ENCODE results near the gene SLC5A10. TPM values are rescaled to one million over a fixed set of nuclear protein-coding genes. Genes with fewer than 3 reads are reported as not detected.

Gene SLC5A10
- total RNA-seq, 4 donors from 2014 or later = not detected

- TF ChIP-seq POLR2AphosphoS5 (IDR thresholded peaks at IDR 0.05) (no peak), EP300 (IDR thresholded peaks at IDR 0.05) (no peak)
- Histone ChIP-seq H3K27ac (replicated peaks in 1 of 4) (no peak overlapping the region), H3K9me3 (no peaks in the 10 kb centered on the region), H3K4me3 (no peak overlapping the region), H3K4me1 (no peaks in the 10 kb centered on the region), H3K27me3 (no peaks in the 10 kb centered on the region), H3K36me3 (peaks cover 0 to 3% (median 0%) of the 10 kb centered on the region in 4 donors)
- intact Hi-C loops (cut with DNase I) = no loop called here
- DNase-seq (ENCODE audit: extremely low spot score) = no peak
- WGBS = 93% methylated on average over 8 of the region's 8 CpGs
These were observed 64.3 kb downstream of the SLC5A10 start for GRCh38 chr17:19016297-19016696.

- Histone ChIP-seq H3K9me3 (no peaks in the 10 kb centered on the region), H3K27ac (replicated peaks in 1 of 4) (no peak overlapping the region), H3K4me1 (no peaks in the 10 kb centered on the region), H3K4me3 (no peak overlapping the region), H3K27me3 (no peaks in the 10 kb centered on the region), H3K36me3 (peaks cover 0 to 3% (median 0%) of the 10 kb centered on the region in 4 donors)
- no peak for DNase-seq (ENCODE audit: extremely low spot score)
- intact Hi-C loops (cut with DNase I) = no loop called here
- TF ChIP-seq POLR2AphosphoS5 (IDR thresholded peaks at IDR 0.05) = no peak
- TF ChIP-seq EP300 (IDR thresholded peaks at IDR 0.05) = no peak
- no peak for TF ChIP-seq POLR2A (IDR thresholded peaks at IDR 0.05; ENCODE audit: low read depth)
- no peak for TF ChIP-seq CTCF (IDR thresholded peaks at IDR 0.05)
- 93% methylated on average over 3 of the region's 7 CpGs for WGBS
These were observed 64.9 kb downstream of the SLC5A10 start for GRCh38 chr17:19016881-19017280.

- no peak for DNase-seq (ENCODE audit: extremely low spot score)
- intact Hi-C loops (cut with DNase I) = no loop called here
- H3K27me3 ChIP-seq = no peaks in the 10 kb centered on the region
- TF ChIP-seq POLR2AphosphoS5 (IDR thresholded peaks at IDR 0.05) (no peak), EP300 (IDR thresholded peaks at IDR 0.05) (no peak), POLR2A (IDR thresholded peaks at IDR 0.05; ENCODE audit: low read depth) (no peak), CTCF (IDR thresholded peaks at IDR 0.05) (no peak)
- H3K36me3 ChIP-seq = peaks cover 0 to 3% (median 0%) of the 10 kb centered on the region in 4 donors
- H3K27ac ChIP-seq (replicated peaks in 1 of 4) = no peak overlapping the region
- no peak overlapping the region for H3K4me3 ChIP-seq
- H3K4me1 ChIP-seq = no peaks in the 10 kb centered on the region
- WGBS = 82% methylated on average over 11 of the region's 12 CpGs
- H3K9me3 ChIP-seq = no peaks in the 10 kb centered on the region
These were observed 65.4 kb downstream of the SLC5A10 start for GRCh38 chr17:19017401-19017800.

DNA sequence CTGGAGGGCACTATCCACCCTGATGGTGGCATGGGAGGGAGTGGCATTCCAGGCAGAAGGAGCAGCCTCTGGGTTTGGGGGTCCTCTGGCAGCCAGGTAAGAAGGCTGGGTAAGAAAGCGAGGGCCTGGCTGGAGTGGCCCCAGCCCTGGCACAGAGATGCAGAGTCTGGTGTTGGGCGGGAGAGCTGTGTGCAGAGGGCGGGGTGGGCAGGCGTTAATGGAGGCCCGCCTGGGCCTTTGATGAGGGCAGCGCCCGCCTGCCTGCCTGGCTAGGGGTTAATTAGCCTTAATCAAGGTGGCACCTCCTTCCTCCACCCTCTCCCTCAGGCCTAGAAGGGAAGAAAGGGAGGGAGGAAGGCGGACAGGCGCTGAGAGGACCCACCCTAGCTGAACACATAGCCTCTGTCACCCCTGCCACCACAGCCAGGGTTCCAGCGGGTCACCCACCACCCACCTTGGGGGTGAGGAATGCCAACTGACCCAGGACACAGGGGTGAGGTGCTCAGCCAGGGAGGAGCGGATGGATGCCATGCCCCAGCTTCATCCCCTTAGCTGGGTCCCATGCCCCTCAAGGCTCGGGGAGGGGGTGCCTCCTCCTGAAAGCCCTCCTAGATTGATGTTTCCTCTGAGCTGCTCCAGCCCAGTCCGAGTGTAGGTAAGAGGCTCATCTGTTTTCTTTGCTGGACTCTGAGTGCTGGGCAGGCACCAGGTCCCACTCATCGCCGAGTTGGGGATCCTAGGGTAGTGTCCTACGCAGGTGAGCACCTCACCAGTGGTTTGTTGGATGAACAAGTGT lies 66.0 kb downstream of the SLC5A10 start:
- Histone ChIP-seq H3K9me3 (no peaks in the 10 kb centered on the region), H3K4me1 (no peaks in the 10 kb centered on the region), H3K4me3 (no peak overlapping the region), H3K27ac (replicated peaks in 1 of 4) (no peak overlapping the region), H3K27me3 (no peaks in the 10 kb centered on the region), H3K36me3 (peaks cover 0 to 3% (median 0%) of the 10 kb centered on the region in 4 donors)
- intact Hi-C loops (cut with DNase I) = no loop called here
- no peak for TF ChIP-seq POLR2A (IDR thresholded peaks at IDR 0.05; ENCODE audit: low read depth)
- TF ChIP-seq POLR2AphosphoS5 (IDR thresholded peaks at IDR 0.05) = no peak
- no peak for TF ChIP-seq EP300 (IDR thresholded peaks at IDR 0.05)
- no peak for TF ChIP-seq CTCF (IDR thresholded peaks at IDR 0.05)
- DNase-seq (ENCODE audit: extremely low spot score) = no peak
- 93% methylated on average over 11 of the region's 16 CpGs for WGBS

DNA sequence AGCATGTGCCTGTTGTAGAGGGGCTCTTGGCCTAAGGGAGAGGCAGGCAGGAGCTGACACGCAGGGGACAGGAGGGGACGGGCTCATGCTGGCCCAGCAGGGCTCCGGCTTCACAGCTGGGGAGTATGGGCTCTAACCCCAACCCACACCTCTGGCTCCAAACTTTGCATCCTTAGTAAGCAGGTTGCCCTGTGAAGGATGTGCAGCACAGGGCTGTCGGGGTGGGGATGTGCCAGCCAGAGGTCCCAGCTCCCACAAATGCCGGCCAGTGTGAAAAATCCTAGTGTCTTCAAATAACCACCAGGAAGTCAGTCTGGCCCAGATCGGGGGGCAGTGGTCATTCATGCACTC lies 66.6 kb downstream of the SLC5A10 start:
- Histone ChIP-seq H3K27me3 (no peaks in the 10 kb centered on the region), H3K4me3 (no peak overlapping the region), H3K9me3 (no peaks in the 10 kb centered on the region), H3K27ac (replicated peaks in 1 of 4) (no peak overlapping the region), H3K36me3 (peaks cover 0 to 3% (median 0%) of the 10 kb centered on the region in 4 donors), H3K4me1 (no peaks in the 10 kb centered on the region)
- 63% methylated on average over 2 of the region's 6 CpGs for WGBS
- intact Hi-C loops (cut with DNase I) = no loop called here
- TF ChIP-seq EP300 (IDR thresholded peaks at IDR 0.05) (no peak), CTCF (IDR thresholded peaks at IDR 0.05) (no peak), POLR2A (IDR thresholded peaks at IDR 0.05; ENCODE audit: low read depth) (no peak), POLR2AphosphoS5 (IDR thresholded peaks at IDR 0.05) (no peak)
- DNase-seq (ENCODE audit: extremely low spot score) = no peak

Data from esophagus muscularis mucosa (tissue), 4 donors.